HL-60 (cell line): ENCODE results near the gene MAP3K13.

ENCODE experiments used
- DNase-seq, 2 experiments: peaks; one replicate each; pipeline ENCODE4 v3.0.0-alpha.2; 2010 to 2020; ENCODE audit warnings: low read depth in 1 of 2, low spot score in 1 of 2
- H3K27ac ChIP-seq: fragments of 250-450 bp; sonication (Bioruptor Pico); replicated peaks from 2 replicates; pipeline ENCODE4 v1.5.1; 2020; ENCODE audit warnings: mild to moderate bottlenecking, moderate library complexity
- H3K27me3 ChIP-seq: fragments of 250-450 bp; sonication (Bioruptor Pico); 2 replicates; pipeline ENCODE4 v1.5.1; 2021; ENCODE audit warnings: mild to moderate bottlenecking, moderate library complexity; ENCODE audit not compliant: insufficient read depth, poor library complexity, severe bottlenecking
- H3K4me3 ChIP-seq: replicated peaks from 2 replicates; pipeline ENCODE4 v1.5.1; 2011; ENCODE audit warnings: mild to moderate bottlenecking, control low read depth, low read length; ENCODE audit not compliant: insufficient read depth
- GABPA ChIP-seq: IDR thresholded peaks from 2 replicates; pipeline ENCODE4 v1.6.1; 2012; ENCODE audit warnings: low read depth
- POLR2AphosphoS5 ChIP-seq: IDR thresholded peaks from 2 replicates; pipeline ENCODE4 v1.6.1; 2012; ENCODE audit warnings: low read depth
- SPI1 ChIP-seq: IDR thresholded peaks from 2 replicates; pipeline ENCODE4 v1.6.1; 2012; ENCODE audit warnings: low read depth, mild to moderate bottlenecking, borderline replicate concordance
- TF ChIP-seq, protein P1 (sequence below): IDR thresholded peaks from 2 replicates; pipeline ENCODE4 v1.6.1; 2012; ENCODE audit warnings: low read depth; ENCODE audit not compliant: insufficient replicate concordance
- TF ChIP-seq, protein P2 (sequence below): IDR thresholded peaks from one replicate; pipeline ENCODE4 v1.5.1; 2011; ENCODE audit warnings: low read length, control low read depth, inconsistent platforms; ENCODE audit not compliant: insufficient read depth

The MAP3K13 gene

DNA sequence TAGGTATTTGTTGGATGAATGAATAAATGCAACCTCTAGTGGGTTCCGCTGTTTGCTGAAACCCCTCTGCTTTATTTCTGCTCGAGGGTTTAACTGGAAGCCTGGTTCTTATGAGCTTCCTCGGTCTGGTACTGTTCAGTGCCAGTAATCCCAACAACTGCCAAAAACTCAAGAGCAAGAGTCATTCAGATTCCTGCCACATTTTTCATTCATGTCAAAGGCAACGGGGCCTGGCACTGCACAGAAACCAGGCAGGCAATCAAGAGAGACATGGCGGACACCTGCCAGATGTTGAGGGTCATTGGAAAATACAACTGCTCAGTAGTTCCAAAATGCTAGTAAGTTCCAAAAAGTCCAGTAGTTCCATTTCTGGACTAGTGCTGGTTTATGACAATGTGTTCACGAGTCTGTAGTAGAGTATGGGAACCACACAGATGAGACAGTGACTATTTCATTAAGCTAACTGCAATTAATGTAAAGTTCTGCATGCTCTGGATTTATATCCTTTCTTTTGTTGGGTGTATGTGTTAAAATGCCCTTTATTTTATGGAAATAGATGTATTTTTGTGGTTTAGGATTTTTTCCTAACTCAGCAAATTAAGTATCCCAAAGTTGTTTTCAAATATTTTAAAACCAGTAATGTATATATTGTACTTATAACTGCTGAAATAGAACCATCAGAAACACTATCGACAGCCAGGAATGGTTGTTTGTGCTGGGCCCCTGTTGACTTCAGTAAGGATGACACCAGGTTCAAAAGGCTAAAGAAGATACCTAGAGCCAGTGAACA, 158.6 kb downstream of the MAP3K13 start:
- TF ChIP-seq GABPA, result no peak
- no peak for TF ChIP-seq POLR2AphosphoS5
- TF ChIP-seq SPI1, result no peak
- TF ChIP-seq, protein P1, sequence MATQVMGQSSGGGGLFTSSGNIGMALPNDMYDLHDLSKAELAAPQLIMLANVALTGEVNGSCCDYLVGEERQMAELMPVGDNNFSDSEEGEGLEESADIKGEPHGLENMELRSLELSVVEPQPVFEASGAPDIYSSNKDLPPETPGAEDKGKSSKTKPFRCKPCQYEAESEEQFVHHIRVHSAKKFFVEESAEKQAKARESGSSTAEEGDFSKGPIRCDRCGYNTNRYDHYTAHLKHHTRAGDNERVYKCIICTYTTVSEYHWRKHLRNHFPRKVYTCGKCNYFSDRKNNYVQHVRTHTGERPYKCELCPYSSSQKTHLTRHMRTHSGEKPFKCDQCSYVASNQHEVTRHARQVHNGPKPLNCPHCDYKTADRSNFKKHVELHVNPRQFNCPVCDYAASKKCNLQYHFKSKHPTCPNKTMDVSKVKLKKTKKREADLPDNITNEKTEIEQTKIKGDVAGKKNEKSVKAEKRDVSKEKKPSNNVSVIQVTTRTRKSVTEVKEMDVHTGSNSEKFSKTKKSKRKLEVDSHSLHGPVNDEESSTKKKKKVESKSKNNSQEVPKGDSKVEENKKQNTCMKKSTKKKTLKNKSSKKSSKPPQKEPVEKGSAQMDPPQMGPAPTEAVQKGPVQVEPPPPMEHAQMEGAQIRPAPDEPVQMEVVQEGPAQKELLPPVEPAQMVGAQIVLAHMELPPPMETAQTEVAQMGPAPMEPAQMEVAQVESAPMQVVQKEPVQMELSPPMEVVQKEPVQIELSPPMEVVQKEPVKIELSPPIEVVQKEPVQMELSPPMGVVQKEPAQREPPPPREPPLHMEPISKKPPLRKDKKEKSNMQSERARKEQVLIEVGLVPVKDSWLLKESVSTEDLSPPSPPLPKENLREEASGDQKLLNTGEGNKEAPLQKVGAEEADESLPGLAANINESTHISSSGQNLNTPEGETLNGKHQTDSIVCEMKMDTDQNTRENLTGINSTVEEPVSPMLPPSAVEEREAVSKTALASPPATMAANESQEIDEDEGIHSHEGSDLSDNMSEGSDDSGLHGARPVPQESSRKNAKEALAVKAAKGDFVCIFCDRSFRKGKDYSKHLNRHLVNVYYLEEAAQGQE, result no peak
- TF ChIP-seq, protein P2, sequence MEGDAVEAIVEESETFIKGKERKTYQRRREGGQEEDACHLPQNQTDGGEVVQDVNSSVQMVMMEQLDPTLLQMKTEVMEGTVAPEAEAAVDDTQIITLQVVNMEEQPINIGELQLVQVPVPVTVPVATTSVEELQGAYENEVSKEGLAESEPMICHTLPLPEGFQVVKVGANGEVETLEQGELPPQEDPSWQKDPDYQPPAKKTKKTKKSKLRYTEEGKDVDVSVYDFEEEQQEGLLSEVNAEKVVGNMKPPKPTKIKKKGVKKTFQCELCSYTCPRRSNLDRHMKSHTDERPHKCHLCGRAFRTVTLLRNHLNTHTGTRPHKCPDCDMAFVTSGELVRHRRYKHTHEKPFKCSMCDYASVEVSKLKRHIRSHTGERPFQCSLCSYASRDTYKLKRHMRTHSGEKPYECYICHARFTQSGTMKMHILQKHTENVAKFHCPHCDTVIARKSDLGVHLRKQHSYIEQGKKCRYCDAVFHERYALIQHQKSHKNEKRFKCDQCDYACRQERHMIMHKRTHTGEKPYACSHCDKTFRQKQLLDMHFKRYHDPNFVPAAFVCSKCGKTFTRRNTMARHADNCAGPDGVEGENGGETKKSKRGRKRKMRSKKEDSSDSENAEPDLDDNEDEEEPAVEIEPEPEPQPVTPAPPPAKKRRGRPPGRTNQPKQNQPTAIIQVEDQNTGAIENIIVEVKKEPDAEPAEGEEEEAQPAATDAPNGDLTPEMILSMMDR, result no peak
- DNase-seq, result no peak
- Histone ChIP-seq H3K27me3 (no peaks in the 10 kb centered on the region), H3K27ac (no peak overlapping the region), H3K4me3 (no peak overlapping the region)

DNA sequence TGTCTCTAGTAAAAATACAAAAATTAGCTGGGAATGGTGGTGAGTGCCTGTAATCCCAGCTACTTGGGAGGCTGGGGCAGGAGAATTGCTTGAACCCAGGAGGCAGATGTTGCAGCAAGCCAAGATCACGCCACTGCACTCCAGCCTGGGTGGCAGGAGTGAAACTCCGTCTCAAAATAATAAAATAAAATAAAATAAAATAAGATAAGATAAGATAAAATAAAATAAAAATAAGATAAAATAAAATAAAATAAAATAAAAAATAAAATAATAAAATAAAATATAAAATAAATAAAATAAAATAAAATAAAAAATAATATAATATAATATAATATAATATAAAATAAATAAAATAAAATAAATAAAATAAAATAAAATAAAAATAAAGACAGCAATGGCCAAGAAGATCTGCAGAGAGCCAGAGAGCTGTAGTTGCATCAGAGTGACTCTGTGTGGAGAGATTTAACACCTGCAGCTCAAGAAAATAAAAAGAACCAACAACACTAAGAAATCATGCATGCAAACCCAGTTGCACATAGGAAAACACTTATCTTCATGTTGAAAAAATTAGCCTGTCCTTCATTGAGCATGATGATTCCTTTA, 163.5 kb downstream of the MAP3K13 start:
- Histone ChIP-seq H3K27ac (no peak overlapping the region), H3K4me3 (no peak overlapping the region), H3K27me3 (no peaks in the 10 kb centered on the region)
- TF ChIP-seq, protein P2, result no peak
- no peak for TF ChIP-seq SPI1
- TF ChIP-seq, protein P1, result no peak
- no peak for TF ChIP-seq POLR2AphosphoS5
- TF ChIP-seq GABPA, result no peak
- no peak for DNase-seq

DNA sequence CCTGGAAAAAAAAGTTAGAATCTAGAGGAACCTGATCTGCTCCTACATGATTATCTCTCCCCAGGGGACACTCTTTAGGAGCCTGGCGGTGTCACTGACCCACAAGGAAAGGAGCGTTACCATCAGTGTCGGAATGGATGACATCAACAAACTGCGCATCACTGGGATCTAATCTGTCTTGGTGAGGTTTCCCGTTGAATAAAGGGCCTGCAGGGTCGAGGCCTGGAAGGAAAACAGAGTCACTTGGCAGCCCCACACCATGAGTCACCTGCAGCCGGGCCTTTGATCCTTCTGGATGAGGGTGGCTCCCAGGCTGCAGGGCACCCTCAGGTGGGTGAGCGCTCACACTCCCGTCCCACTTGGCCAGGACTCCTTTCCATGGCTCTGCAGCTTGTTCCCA, 164.4 kb downstream of the MAP3K13 start:
- no peaks in the 10 kb centered on the region for H3K27me3 ChIP-seq
- TF ChIP-seq, protein P2, result no peak
- TF ChIP-seq GABPA, result no peak
- no peak for TF ChIP-seq POLR2AphosphoS5
- TF ChIP-seq, protein P1, result no peak
- no peak for TF ChIP-seq SPI1
- DNase-seq, result no peak
- no peak overlapping the region for H3K27ac ChIP-seq
- H3K4me3 ChIP-seq, result no peak overlapping the region
